ENCODE measurements around the gene TUBB3.
A peak's percentile ranks its signal among the peaks of the same experiment; 100 is the strongest.
"Not testable (repeated sequence)": the region's sequence is repeated elsewhere in the genome, so short reads cannot be mapped to it uniquely, and the experiment has no call there.

Gene TUBB3

GRCh38 chr16:89925596-89926079 is 2.5 kb downstream of the TUBB3 start:
- Histone ChIP-seq H3K36me3 (ENCODE audit: insufficient read depth) (no peaks in the 10 kb centered on the region), H3K27me3 (ENCODE audit: insufficient read depth, low read depth) (peaks cover 67% of the 10 kb centered on the region), H3K4me1 (ENCODE audit: low read depth, poor library complexity, severe bottlenecking) (peaks cover 49% of the 10 kb centered on the region), H3K9ac (no peak overlapping the region), H3K4me3 (IDR thresholded peaks at IDR 0.05; ENCODE audit: insufficient read depth, low read depth, low read length) (no peak overlapping the region), H3K27ac (no peak overlapping the region), H2AFZ (ENCODE audit: low read depth) (peak overlapping the region; percentile 52; the same call in 1 of the 2 replicates), H4K20me1 (ENCODE audit: insufficient read depth) (no peaks in the 10 kb centered on the region), H3K79me2 (ENCODE audit: insufficient read depth, low read depth) (no peaks in the 10 kb centered on the region), H3K4me2 (peak overlapping the region; percentile 86)
- no peak for TF ChIP-seq CTCF (conservative IDR thresholded peaks at IDR 0.05; ENCODE audit: low read depth, low read length)

- no peak for TF ChIP-seq CTCF (conservative IDR thresholded peaks at IDR 0.05; ENCODE audit: low read depth, low read length)
- H3K27ac ChIP-seq: no peak overlapping the region
- H3K4me2 ChIP-seq: no peak overlapping the region
- H3K4me1 ChIP-seq (ENCODE audit: low read depth, poor library complexity, severe bottlenecking): peaks cover 5% of the 10 kb centered on the region
- H3K27me3 ChIP-seq (ENCODE audit: insufficient read depth, low read depth): peaks cover 71% of the 10 kb centered on the region
- H3K9ac ChIP-seq: no peak overlapping the region
- no peaks in the 10 kb centered on the region for H3K79me2 ChIP-seq (ENCODE audit: insufficient read depth, low read depth)
- H2AFZ ChIP-seq (ENCODE audit: low read depth): no peak overlapping the region
- no peak overlapping the region for H3K4me3 ChIP-seq (IDR thresholded peaks at IDR 0.05; ENCODE audit: insufficient read depth, low read depth, low read length)
- H4K20me1 ChIP-seq (ENCODE audit: insufficient read depth): no peaks in the 10 kb centered on the region
- H3K36me3 ChIP-seq (ENCODE audit: insufficient read depth): no peaks in the 10 kb centered on the region
These were observed 8.3 kb downstream of the TUBB3 start for GRCh38 chr16:89931305-89931896.

GRCh38 chr16:89931964-89932363 is 8.8 kb downstream of the TUBB3 start:
- no peaks in the 10 kb centered on the region for H4K20me1 ChIP-seq (ENCODE audit: insufficient read depth)
- no peaks in the 10 kb centered on the region for H3K79me2 ChIP-seq (ENCODE audit: insufficient read depth, low read depth)
- no peaks in the 10 kb centered on the region for H3K36me3 ChIP-seq (ENCODE audit: insufficient read depth)

GRCh38 chr16:89934019-89934418 is 10.9 kb downstream of the TUBB3 start:
- H3K4me2 ChIP-seq; H3K79me2 ChIP-seq (ENCODE audit: insufficient read depth, low read depth); H4K20me1 ChIP-seq (ENCODE audit: insufficient read depth); H2AFZ ChIP-seq (ENCODE audit: low read depth); H3K36me3 ChIP-seq (ENCODE audit: insufficient read depth); H3K4me1 ChIP-seq (ENCODE audit: low read depth, poor library complexity, severe bottlenecking); H3K4me3 ChIP-seq (IDR thresholded peaks at IDR 0.05; ENCODE audit: insufficient read depth, low read depth, low read length); H3K27ac ChIP-seq; H3K9ac ChIP-seq: not testable (repeated sequence)
- peaks cover 81% of the 10 kb centered on the region for H3K27me3 ChIP-seq (ENCODE audit: insufficient read depth, low read depth)

More at GRCh38 chr16:89931964-89932363, 8.8 kb downstream of the TUBB3 start:
- no peak for TF ChIP-seq CTCF (conservative IDR thresholded peaks at IDR 0.05; ENCODE audit: low read depth, low read length)
- Histone ChIP-seq H3K4me3 (IDR thresholded peaks at IDR 0.05; ENCODE audit: insufficient read depth, low read depth, low read length) (no peak overlapping the region), H3K4me2 (no peak overlapping the region), H2AFZ (ENCODE audit: low read depth) (no peak overlapping the region), H3K4me1 (ENCODE audit: low read depth, poor library complexity, severe bottlenecking) (no peaks in the 10 kb centered on the region), H3K9ac (no peak overlapping the region), H3K27me3 (ENCODE audit: insufficient read depth, low read depth) (peaks cover 76% of the 10 kb centered on the region), H3K27ac (no peak overlapping the region)
